Loucy (cell line): ENCODE results near the gene CIAO3.

Experiments
- EZH2phosphoT487 ChIP-seq: fragments of 200-600 bp; IDR thresholded peaks from 2 replicates; pipeline ENCODE4 v1.6.1; 2018; ENCODE audit warnings: antibody characterized with exemption, mild to moderate bottlenecking, moderate library complexity, borderline replicate concordance
- TF ChIP-seq, protein P1 (sequence below): fragments of 200-600 bp; sonication (generic); conservative IDR thresholded peaks from 2 replicates; pipeline ENCODE4 v1.5.1; 2014; ENCODE audit warnings: mild to moderate bottlenecking, antibody characterized with exemption, low read length

- TF ChIP-seq, protein P1, sequence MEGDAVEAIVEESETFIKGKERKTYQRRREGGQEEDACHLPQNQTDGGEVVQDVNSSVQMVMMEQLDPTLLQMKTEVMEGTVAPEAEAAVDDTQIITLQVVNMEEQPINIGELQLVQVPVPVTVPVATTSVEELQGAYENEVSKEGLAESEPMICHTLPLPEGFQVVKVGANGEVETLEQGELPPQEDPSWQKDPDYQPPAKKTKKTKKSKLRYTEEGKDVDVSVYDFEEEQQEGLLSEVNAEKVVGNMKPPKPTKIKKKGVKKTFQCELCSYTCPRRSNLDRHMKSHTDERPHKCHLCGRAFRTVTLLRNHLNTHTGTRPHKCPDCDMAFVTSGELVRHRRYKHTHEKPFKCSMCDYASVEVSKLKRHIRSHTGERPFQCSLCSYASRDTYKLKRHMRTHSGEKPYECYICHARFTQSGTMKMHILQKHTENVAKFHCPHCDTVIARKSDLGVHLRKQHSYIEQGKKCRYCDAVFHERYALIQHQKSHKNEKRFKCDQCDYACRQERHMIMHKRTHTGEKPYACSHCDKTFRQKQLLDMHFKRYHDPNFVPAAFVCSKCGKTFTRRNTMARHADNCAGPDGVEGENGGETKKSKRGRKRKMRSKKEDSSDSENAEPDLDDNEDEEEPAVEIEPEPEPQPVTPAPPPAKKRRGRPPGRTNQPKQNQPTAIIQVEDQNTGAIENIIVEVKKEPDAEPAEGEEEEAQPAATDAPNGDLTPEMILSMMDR, result no peak
- no peak for TF ChIP-seq EZH2phosphoT487
Measured at GRCh38 chr16:782258-782657, 41.5 kb upstream of the CIAO3 start.
